ENCODE data around the gene GTPBP6. TPM values are rescaled to one million over a fixed set of nuclear protein-coding genes. Genes with fewer than 3 reads are reported as not detected.

GTPBP6 gene, protein sequence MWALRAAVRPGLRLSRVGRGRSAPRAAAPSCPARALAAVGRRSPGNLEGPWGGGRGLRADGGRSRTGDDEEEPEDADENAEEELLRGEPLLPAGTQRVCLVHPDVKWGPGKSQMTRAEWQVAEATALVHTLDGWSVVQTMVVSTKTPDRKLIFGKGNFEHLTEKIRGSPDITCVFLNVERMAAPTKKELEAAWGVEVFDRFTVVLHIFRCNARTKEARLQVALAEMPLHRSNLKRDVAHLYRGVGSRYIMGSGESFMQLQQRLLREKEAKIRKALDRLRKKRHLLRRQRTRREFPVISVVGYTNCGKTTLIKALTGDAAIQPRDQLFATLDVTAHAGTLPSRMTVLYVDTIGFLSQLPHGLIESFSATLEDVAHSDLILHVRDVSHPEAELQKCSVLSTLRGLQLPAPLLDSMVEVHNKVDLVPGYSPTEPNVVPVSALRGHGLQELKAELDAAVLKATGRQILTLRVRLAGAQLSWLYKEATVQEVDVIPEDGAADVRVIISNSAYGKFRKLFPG
- 10 to 100 TPM; 35.3 to 53.5 (median 46.3) TPM for total RNA-seq

DNA sequence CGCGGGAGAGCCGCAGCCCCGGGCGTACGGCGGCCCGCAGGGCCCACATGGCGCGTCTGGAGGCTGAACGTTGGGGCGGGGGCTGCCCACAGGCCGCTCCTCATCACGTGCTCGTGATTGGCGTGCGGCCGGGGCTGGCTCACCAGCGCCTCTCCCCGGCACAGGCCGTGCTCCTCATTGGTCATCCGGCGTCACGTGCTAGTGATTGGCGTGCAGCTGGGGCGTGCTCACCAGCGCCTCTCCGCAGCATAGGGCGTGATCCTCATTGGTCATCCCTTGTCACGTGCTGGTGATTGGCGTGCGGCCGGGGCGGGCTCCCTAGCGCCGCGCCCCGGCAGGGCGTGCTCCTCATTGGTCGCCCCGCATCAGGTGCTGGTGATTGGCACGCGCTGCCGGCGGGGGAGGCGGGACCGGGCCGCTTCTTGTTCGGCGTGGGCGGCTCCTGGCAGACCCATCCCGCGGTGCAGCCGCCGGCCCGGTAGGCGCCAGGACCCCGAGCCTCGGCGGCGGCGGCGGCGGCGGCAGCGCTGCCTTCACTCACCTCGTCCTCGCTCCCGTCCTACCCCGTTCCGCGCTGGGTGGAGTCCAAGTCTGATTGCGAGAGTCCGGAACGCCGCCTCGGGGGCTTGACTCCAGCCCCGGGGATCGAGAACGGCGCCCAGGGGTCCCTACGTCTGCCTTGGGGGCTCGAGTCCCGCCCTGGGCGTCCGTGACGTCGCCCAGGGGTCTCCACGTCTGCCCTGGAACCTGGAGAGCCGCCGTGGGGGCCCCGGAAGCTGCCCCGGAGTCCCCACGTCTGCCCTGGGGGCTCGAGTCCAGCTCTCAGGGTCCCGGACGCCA lies at the start of gene GTPBP6:
Gene GTPBP6 (minus strand): TSS at position 58 of the 840 bp plus-strand sequence. CDS start 9 bp downstream, at position 49.
- peaks cover 0 to 26% of the 10 kb centered on the region in 2 donors for H3K36me3 ChIP-seq
- H3K4me1 ChIP-seq, result peaks cover 0 to 43% (median 9%) of the 10 kb centered on the region in 3 donors
- H3K4me3 ChIP-seq, result peak within 1 kb of the TSS; percentile 68 to 83
- TF ChIP-seq, protein P1, sequence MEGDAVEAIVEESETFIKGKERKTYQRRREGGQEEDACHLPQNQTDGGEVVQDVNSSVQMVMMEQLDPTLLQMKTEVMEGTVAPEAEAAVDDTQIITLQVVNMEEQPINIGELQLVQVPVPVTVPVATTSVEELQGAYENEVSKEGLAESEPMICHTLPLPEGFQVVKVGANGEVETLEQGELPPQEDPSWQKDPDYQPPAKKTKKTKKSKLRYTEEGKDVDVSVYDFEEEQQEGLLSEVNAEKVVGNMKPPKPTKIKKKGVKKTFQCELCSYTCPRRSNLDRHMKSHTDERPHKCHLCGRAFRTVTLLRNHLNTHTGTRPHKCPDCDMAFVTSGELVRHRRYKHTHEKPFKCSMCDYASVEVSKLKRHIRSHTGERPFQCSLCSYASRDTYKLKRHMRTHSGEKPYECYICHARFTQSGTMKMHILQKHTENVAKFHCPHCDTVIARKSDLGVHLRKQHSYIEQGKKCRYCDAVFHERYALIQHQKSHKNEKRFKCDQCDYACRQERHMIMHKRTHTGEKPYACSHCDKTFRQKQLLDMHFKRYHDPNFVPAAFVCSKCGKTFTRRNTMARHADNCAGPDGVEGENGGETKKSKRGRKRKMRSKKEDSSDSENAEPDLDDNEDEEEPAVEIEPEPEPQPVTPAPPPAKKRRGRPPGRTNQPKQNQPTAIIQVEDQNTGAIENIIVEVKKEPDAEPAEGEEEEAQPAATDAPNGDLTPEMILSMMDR (IDR thresholded peaks at IDR 0.05), result peak in 2 of 4 experiments; percentile 13 to 35
- TF ChIP-seq POLR2A (IDR thresholded peaks at IDR 0.05), result peak; percentile 59 to 69
- no peak for TF ChIP-seq EP300 (IDR thresholded peaks at IDR 0.05)
- TF ChIP-seq POLR2AphosphoS5 (IDR thresholded peaks at IDR 0.05), result no peak
- peak within 1 kb of the TSS; percentile 43 to 98 (median 96) for H3K27ac ChIP-seq
- no peaks in the 10 kb centered on the region for H3K9me3 ChIP-seq
- no CpG with 5 or more reads among the region's 97 CpGs for WGBS, 2 donors (ENCODE audit: low coverage in 1 of 2)
- peaks cover 2% of the 10 kb centered on the region for H3K27me3 ChIP-seq
- ATAC-seq, result peak; percentile 95

DNA sequence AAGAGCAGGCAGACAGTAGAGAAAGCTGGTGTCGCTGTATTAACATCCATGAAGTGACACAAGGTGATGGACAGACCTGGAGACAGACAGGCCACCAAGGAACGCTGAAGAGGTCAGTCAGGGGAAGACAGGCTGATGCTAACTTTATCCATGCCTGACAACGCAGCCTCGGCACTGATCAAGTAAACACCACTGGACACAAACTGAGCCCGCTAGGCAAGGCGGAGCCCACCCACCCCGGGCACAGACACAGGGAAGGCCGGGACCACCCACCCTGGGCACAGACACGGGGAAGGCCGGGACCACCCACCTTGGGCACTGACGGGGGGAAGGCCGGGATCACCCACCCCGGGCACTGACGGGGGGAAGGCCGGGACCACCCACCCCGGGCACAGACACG lies 49.3 kb upstream of the GTPBP6 start:
- Histone ChIP-seq H3K9me3 (no peaks in the 10 kb centered on the region), H3K36me3 (peaks cover 0 to 10% of the 10 kb centered on the region in 2 donors), H3K4me1 (peaks cover 0 to 3% (median under 1%) of the 10 kb centered on the region in 3 donors), H3K27me3 (peaks cover 34% of the 10 kb centered on the region), H3K4me3 (no peak overlapping the region), H3K27ac (no peak overlapping the region)
- WGBS, 2 donors (ENCODE audit: low coverage in 1 of 2), result 69 to 72% methylated on average over 4 of the region's 17 CpGs
- TF ChIP-seq POLR2A (IDR thresholded peaks at IDR 0.05), result no peak
- TF ChIP-seq EP300 (IDR thresholded peaks at IDR 0.05), result no peak
- TF ChIP-seq, protein P1 (IDR thresholded peaks at IDR 0.05), result no peak
- no peak for TF ChIP-seq POLR2AphosphoS5 (IDR thresholded peaks at IDR 0.05)
- ATAC-seq, result no peak

DNA sequence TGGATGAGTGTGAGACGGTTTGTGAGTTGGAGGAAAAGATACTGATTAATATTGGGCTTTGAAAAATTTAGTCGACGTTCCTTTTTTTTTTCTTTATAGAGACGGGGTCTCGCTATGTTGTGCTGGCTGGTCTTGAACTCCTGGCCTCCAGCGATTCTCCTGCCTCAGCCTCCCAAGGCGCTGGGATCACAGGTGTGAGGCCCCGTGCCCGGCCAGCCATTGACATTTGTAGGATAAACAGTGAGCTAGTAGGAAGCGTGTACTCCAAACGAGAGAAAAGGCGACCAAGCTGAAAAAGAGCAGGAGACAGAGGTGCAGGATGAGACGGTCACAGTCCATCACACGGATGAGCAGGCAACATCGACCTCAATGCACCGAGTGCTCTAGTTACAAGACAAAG lies 48.8 kb upstream of the GTPBP6 start:
- 90 to 92% methylated on average over 11 to 14 of the region's 16 CpGs for WGBS, 2 donors (ENCODE audit: low coverage in 1 of 2)
- TF ChIP-seq POLR2A (IDR thresholded peaks at IDR 0.05) (no peak), POLR2AphosphoS5 (IDR thresholded peaks at IDR 0.05) (no peak), EP300 (IDR thresholded peaks at IDR 0.05) (no peak)
- TF ChIP-seq, protein P1 (IDR thresholded peaks at IDR 0.05), result no peak
- H3K27ac ChIP-seq, result no peak overlapping the region
- peaks cover 0 to 10% of the 10 kb centered on the region in 2 donors for H3K36me3 ChIP-seq
- no peaks in the 10 kb centered on the region for H3K4me1 ChIP-seq
- H3K27me3 ChIP-seq, result peaks cover 29% of the 10 kb centered on the region
- ATAC-seq, result no peak
- H3K4me3 ChIP-seq, result no peak overlapping the region
- no peaks in the 10 kb centered on the region for H3K9me3 ChIP-seq

DNA sequence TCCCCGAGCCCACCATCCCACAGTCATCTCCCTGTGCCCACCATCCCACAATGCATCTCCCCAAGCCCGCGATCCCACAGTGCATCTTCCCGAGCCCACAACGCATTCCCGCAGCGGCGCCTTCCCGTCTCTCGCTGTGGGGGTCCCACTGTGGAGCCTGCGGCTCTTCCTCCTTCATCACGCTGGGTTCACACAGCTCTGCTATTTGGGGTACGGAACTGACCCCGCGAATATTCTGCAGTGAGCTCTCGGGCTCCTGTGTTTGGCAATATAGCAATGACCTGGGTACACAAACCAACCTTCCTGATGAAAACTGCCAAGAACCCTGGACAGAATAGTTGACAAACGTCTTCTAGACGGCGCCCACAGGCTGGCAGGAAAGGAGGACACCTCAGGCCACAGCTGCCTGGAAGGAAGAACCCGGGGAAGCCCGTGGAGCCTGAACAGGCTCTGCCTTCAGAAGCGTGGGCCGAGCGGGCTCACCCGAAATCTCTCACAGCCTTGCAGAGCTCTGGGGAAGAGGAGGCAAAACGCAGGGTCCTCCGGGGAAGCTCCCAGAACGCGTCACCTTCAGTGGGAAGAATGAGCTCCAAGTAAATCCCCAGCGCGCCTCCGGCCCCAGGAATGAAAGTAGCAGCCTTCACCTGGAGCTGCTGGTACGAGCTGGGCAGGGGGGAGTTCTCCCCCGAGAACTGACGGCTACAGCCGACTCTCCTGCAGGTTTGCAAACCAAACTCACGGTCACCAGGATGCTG lies 45.2 kb upstream of the GTPBP6 start:
- TF ChIP-seq, protein P1 (IDR thresholded peaks at IDR 0.05), result no peak
- TF ChIP-seq EP300 (IDR thresholded peaks at IDR 0.05), result no peak
- TF ChIP-seq POLR2A (IDR thresholded peaks at IDR 0.05), result no peak
- TF ChIP-seq POLR2AphosphoS5 (IDR thresholded peaks at IDR 0.05), result no peak
- ATAC-seq, result no peak
- no peak overlapping the region for H3K4me3 ChIP-seq
- H3K4me1 ChIP-seq, result no peaks in the 10 kb centered on the region
- H3K36me3 ChIP-seq, result peaks cover 0 to 32% of the 10 kb centered on the region in 2 donors
- H3K9me3 ChIP-seq, result peaks cover 0 to 29% (median 0%) of the 10 kb centered on the region in 3 donors
- no peaks in the 10 kb centered on the region for H3K27me3 ChIP-seq
- no peak overlapping the region for H3K27ac ChIP-seq
- 93 to 95% methylated on average over 11 to 20 of the region's 37 CpGs for WGBS, 2 donors (ENCODE audit: low coverage in 1 of 2)

Data from gastroesophageal sphincter (tissue), 4 donors.